ENCODE measurements around the gene MYT1. TPM values are rescaled to one million over a fixed set of nuclear protein-coding genes. Genes with fewer than 3 reads are reported as not detected.

The MYT1 gene
- total and polyA plus RNA-seq, 2 of the 8 experiments (the other 6 are each of a cell fraction or from before 2014, with no cell fraction given) = 0.63 to 2.0 TPM

- TF ChIP-seq NANOG (IDR thresholded peaks at IDR 0.05; ENCODE audit: insufficient read depth, low read depth, low read length, poor library complexity, severe bottlenecking) (no peak), BCL11A (IDR thresholded peaks at IDR 0.05; ENCODE audit: low read depth in 2 of 2, low read length in 2 of 2) (no peak), RAD21 (IDR thresholded peaks at IDR 0.05 in 1 of 2, conservative IDR thresholded peaks at IDR 0.05 in 1 of 2; ENCODE audit: low read depth in 2 of 2, low read length in 2 of 2) (peak; percentile 35 to 49), HDAC6 (IDR thresholded peaks at IDR 0.05; ENCODE audit: low read depth, low read length) (no peak), CHD1 (IDR thresholded peaks at IDR 0.05; ENCODE audit: low read depth, low read length) (no peak)
Measured at GRCh38 chr20:64145458-64146300, 18.6 kb upstream of the MYT1 start (continued).

All from H1 (cell line).